Uterus (tissue), 4 donors: Measurements from ENCODE around the gene PHACTR2. TPM values are rescaled to one million over a fixed set of nuclear protein-coding genes. Genes with fewer than 3 reads are reported as not detected.

Source experiments
- DNase-seq, 2 donors: peaks; one replicate each; pipeline ENCODE4 v3.0.0-alpha.2; 2019 to 2020
- H3K27ac ChIP-seq, 2 donors: fragments of 200-600 bp; sonication (generic); 1 replicate in 1 of 2; 2 replicates in 1 of 2; pipeline ENCODE4 v1.5.1; 2016 to 2018
- H3K27me3 ChIP-seq, 2 donors: fragments of 200-600 bp; sonication (generic); one replicate each; pipeline ENCODE4 v1.5.1; 2018 to 2019; ENCODE audit warnings: control low read depth in 1 of 2
- H3K36me3 ChIP-seq, 2 donors: fragments of 200-600 bp; sonication (generic); one replicate each; pipeline ENCODE4 v1.5.1; 2019; ENCODE audit warnings: control low read depth in 1 of 2
- H3K4me1 ChIP-seq, 2 donors: fragments of 200-600 bp; sonication (generic); one replicate each; pipeline ENCODE4 v1.5.1; 2018 to 2019; ENCODE audit warnings: control low read depth in 1 of 2
- H3K4me3 ChIP-seq, 2 donors: fragments of 200-600 bp; sonication (generic); 1 replicate in 1 of 2; 2 replicates in 1 of 2; pipeline ENCODE4 v1.5.1; 2018 to 2019; ENCODE audit warnings: mild to moderate bottlenecking in 1 of 2
- H3K9me3 ChIP-seq, 2 donors: fragments of 200-600 bp; sonication (generic); one replicate each; pipeline ENCODE4 v1.5.1; 2019; ENCODE audit warnings: control low read depth in 1 of 2
- POLR2A ChIP-seq, 2 donors: fragments of 450-650 bp; IDR thresholded peaks; one replicate each; pipeline ENCODE4 v1.6.1; 2016; ENCODE audit warnings: antibody characterized with exemption in 2 of 2, mild to moderate bottlenecking in 1 of 2, moderate library complexity in 1 of 2
- intact Hi-C: fragments of 100-400 bp; cut with DNase I; formaldehyde crosslinking; loops from one replicate; pipeline ENCODE4 v1.15.1; 2023; ENCODE audit warnings: low total_unique reads
- total RNA-seq, 4 donors: library from RNA; depleted of rRNA in 3 of 4; stranded (reverse); fragments of >200 nt in 3 of 4; gene quantifications; one replicate each; pipeline versions ENCODE4 v1.1.0 to v1.2.4, GENCODE V29; 2014 to 2023
- TF ChIP-seq, protein P1 (sequence below), 4 experiments: fragments of 200-600 bp in 2 of 4; fragments of 450-650 bp in 2 of 4; sonication (generic) in 2 of 4; IDR thresholded peaks; one replicate each; pipeline ENCODE4 v1.5.1; 2016 to 2019; ENCODE audit warnings: antibody characterized with exemption in 4 of 4, mild to moderate bottlenecking in 2 of 4, moderate library complexity in 1 of 4
- donor health status: DM: yes; HTN: yes; CAD: no.

PHACTR2 gene
- total RNA-seq, 4 donors from 2014 or later, result 78.2 to 145 (median 90.1) TPM

DNA sequence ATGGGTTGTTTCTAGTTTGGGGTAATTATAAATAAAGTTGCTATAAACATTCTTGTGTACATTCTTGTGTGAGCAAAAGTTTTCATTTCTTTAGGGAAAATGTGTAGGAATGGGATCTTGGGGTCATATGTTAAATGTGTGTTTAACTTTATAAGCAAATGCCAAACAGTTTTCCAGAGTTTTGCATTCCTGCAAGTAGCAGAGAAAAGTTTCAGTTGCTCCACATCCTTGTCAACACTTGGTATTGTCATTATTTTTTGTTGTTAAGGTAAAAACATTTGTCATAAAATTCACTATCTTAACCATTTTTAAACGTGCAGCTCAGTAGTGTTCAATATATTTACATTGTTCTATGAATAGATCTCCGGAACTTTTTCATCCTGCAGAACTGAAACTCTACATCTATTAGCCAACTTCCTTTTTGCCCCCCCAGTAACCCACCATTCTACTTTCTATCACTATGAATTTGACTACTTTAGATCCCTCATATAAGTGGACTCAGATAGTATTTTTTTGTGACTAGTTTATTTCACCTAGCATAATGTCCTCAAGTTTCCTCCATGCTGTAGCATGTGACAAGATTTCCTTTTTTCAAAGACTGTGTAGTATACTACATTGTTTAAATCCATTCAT is 48.4 kb downstream of the PHACTR2 start:
- Histone ChIP-seq H3K4me1 (no peaks in the 10 kb centered on the region), H3K36me3 (no peaks in the 10 kb centered on the region), H3K9me3 (no peaks in the 10 kb centered on the region), H3K4me3 (no peak overlapping the region), H3K27ac (no peak overlapping the region), H3K27me3 (no peaks in the 10 kb centered on the region)
- intact Hi-C loops, result no loop called here
- DNase-seq, result no peak
- TF ChIP-seq, protein P1, sequence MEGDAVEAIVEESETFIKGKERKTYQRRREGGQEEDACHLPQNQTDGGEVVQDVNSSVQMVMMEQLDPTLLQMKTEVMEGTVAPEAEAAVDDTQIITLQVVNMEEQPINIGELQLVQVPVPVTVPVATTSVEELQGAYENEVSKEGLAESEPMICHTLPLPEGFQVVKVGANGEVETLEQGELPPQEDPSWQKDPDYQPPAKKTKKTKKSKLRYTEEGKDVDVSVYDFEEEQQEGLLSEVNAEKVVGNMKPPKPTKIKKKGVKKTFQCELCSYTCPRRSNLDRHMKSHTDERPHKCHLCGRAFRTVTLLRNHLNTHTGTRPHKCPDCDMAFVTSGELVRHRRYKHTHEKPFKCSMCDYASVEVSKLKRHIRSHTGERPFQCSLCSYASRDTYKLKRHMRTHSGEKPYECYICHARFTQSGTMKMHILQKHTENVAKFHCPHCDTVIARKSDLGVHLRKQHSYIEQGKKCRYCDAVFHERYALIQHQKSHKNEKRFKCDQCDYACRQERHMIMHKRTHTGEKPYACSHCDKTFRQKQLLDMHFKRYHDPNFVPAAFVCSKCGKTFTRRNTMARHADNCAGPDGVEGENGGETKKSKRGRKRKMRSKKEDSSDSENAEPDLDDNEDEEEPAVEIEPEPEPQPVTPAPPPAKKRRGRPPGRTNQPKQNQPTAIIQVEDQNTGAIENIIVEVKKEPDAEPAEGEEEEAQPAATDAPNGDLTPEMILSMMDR (IDR thresholded peaks at IDR 0.05), result no peak
- TF ChIP-seq POLR2A (IDR thresholded peaks at IDR 0.05), result no peak

DNA sequence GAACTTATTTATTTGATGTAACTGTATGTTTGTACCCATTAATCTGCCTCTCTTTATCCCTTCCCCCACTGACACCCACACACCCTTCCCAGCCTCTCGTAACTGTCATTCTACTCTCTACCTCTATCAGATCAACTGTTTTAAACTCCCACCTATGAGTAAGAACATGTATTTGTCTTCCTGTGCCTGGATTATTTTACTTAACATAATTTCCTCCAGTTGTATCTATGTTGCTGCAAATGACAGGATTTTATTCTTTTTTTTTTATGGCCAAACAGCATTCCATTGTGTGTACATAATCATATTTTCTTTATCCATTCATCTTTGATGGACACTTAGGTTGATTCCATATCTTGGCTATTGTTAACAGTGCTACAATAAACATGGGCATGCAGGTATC is 49.3 kb downstream of the PHACTR2 start:
- Histone ChIP-seq H3K27ac (no peak overlapping the region), H3K27me3 (no peaks in the 10 kb centered on the region), H3K4me3 (no peak overlapping the region), H3K4me1 (no peaks in the 10 kb centered on the region), H3K36me3 (no peaks in the 10 kb centered on the region), H3K9me3 (no peaks in the 10 kb centered on the region)
- no peak for DNase-seq
- intact Hi-C loops, result no loop called here
- TF ChIP-seq, protein P1 (IDR thresholded peaks at IDR 0.05), result no peak
- no peak for TF ChIP-seq POLR2A (IDR thresholded peaks at IDR 0.05)

DNA sequence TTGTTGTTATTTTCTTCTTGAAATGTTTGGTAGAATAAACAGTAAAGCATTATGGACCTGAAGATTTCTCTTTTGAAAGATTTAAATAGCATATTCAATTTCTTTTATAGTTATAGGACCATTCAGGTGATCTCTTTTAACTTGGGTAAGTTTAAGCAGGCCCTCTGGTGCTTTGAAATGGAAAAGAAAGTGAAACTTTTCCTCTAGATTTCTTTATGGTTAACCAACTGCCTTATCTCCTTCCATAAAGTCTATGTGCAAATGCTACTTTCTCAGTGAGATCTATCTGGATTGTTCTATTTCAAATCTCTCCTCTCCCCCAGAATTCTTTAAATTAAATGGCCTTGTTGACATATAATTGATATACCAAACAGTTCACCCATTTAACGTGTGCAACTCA is 54.0 kb downstream of the PHACTR2 start:
- intact Hi-C loops, result no loop called here
- DNase-seq, result no peak
- H3K27me3 ChIP-seq, result no peaks in the 10 kb centered on the region
- no peaks in the 10 kb centered on the region for H3K4me1 ChIP-seq
- H3K27ac ChIP-seq, result no peak overlapping the region
- H3K4me3 ChIP-seq, result no peak overlapping the region
- no peaks in the 10 kb centered on the region for H3K36me3 ChIP-seq
- TF ChIP-seq, protein P1 (IDR thresholded peaks at IDR 0.05), result no peak
- no peak for TF ChIP-seq POLR2A (IDR thresholded peaks at IDR 0.05)
- no peaks in the 10 kb centered on the region for H3K9me3 ChIP-seq

DNA sequence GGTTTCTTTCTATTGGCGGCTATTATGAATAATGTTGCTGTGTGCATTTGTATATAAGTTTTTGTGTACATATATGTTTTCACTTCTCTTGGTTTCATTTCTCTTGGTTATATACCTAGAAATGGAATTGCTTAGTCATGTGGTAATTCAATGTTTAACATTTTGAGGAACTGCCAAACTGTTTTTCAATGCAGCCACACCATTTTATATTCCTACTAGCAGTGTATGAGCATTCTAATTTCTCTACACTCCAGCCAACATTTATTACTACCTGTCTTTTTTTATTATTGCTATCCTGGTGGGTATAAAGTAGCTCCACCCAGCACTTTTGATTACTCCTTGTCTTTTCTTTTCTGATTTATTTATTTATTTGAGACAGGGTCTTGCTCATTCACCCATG is 54.8 kb downstream of the PHACTR2 start:
- no peak overlapping the region for H3K4me3 ChIP-seq
- no peaks in the 10 kb centered on the region for H3K4me1 ChIP-seq
- no peak overlapping the region for H3K27ac ChIP-seq
- DNase-seq, result no peak
- H3K36me3 ChIP-seq, result no peaks in the 10 kb centered on the region
- TF ChIP-seq POLR2A (IDR thresholded peaks at IDR 0.05), result no peak
- TF ChIP-seq, protein P1 (IDR thresholded peaks at IDR 0.05), result no peak
- no peaks in the 10 kb centered on the region for H3K27me3 ChIP-seq
- no peaks in the 10 kb centered on the region for H3K9me3 ChIP-seq
- intact Hi-C loops, result no loop called here

DNA sequence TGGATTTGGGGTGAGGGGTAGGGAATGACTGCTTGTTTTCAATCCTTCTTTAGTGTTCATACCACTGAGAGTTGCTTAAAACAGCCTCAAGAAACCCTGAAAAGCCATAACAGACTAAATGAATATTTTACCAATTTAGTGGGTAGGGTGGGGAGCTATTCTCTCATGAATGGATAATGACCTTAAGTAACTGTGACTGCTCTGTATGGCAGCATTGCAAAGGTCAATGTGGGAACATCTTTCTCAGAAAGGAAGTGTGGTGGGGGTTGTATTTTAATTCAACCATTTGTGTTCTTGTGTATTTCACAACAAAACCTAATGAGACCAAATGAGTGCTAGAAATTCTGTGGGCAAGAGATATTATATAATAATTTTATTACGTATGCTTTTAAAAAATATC is 55.7 kb downstream of the PHACTR2 start:
- Histone ChIP-seq H3K4me3 (no peak overlapping the region), H3K9me3 (no peaks in the 10 kb centered on the region), H3K4me1 (no peaks in the 10 kb centered on the region), H3K27me3 (no peaks in the 10 kb centered on the region), H3K27ac (no peak overlapping the region), H3K36me3 (no peaks in the 10 kb centered on the region)
- no peak for TF ChIP-seq POLR2A (IDR thresholded peaks at IDR 0.05)
- TF ChIP-seq, protein P1 (IDR thresholded peaks at IDR 0.05), result no peak
- intact Hi-C loops, result no loop called here
- no peak for DNase-seq
